Activated naive CD4-positive, alpha-beta T cell treated with Interleukin-2 at 50 U/mL for 16 hours (primary cell): ENCODE measurements around the gene FNDC4.
"Not testable (repeated sequence)": the region's sequence is repeated elsewhere in the genome, so short reads cannot be mapped to it uniquely, and the experiment has no call there.

ENCODE experiments used
- DNase-seq: peaks from one replicate; pipeline ENCODE4 v3.0.0-alpha.2; 2020

Gene FNDC4, protein sequence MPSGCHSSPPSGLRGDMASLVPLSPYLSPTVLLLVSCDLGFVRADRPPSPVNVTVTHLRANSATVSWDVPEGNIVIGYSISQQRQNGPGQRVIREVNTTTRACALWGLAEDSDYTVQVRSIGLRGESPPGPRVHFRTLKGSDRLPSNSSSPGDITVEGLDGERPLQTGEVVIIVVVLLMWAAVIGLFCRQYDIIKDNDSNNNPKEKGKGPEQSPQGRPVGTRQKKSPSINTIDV

DNA sequence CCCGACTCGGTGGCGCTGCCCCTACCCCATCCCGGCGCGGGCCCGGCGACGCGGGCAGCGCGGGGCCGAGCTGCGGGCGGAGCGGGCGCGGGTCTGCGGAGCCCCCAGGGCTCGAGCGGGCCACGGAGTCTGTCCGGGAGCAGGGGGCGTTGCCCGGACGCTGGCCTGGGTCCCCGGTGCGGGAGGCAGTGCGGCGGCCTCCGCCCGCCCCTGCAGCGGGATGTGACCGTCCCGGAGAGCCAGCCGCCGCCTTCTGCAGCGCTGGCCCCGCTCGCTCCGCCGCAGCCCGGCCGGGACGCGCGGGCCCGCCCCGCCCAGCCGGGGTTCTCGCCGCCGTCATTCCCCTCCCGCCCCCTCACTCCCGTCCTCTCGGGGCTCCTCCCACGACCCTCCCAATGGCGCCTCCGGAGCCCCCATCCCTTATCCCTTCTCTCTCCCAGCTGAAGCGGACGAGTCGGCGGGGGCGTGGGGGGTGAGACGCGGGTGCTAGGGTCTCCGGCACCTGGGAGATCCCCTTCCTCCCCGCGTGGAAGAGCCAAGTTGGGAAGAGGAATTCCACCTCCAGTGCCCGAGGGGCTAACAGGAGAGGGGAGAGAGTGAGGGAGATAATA is at the start of gene FNDC4:
Gene FNDC4 (minus strand): TSS at position 257 of the 611 bp plus-strand sequence. CDS start 521 bp downstream, outside the sequence.
- peak; percentile 17 for DNase-seq

GRCh38 chr2:27544143-27544821 is 49.3 kb upstream of the FNDC4 start:
- DNase-seq = no peak

- not testable (repeated sequence) for DNase-seq
Observed at GRCh38 chr2:27539649-27540048, 44.6 kb upstream of the FNDC4 start.

GRCh38 chr2:27538839-27539450 is 43.9 kb upstream of the FNDC4 start:
- DNase-seq = not testable (repeated sequence)

GRCh38 chr2:27537287-27537686 is 42.3 kb upstream of the FNDC4 start:
- no peak for DNase-seq

GRCh38 chr2:27531983-27532382 is 37.0 kb upstream of the FNDC4 start:
- no peak for DNase-seq

- no peak for DNase-seq
Observed at GRCh38 chr2:27527182-27527581, 32.2 kb upstream of the FNDC4 start.

- DNase-seq = no peak
Observed at GRCh38 chr2:27522400-27522945, 27.5 kb upstream of the FNDC4 start.

DNA sequence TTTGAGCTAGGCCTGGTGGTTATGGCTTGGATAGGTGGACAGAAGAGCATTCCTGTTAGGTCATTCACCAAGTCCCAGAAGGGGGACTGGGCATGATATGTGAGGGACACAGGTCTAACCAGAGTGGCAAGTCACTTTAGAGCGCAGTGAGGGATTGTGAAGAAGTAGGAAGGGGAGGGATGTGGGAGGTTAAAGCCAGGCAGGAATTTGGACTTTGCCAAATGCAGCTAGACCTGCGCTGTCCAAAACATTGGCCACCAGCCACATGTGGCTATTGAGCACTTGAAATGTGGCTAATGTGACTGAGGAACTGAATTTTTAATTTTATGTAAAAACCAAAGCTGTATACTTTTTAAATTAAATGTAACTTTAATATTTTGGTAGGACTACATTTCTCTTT is 25.3 kb upstream of the FNDC4 start:
- no peak for DNase-seq

- DNase-seq = no peak
Observed at GRCh38 chr2:27518782-27519113, 23.7 kb upstream of the FNDC4 start.

- DNase-seq = no peak
Observed at GRCh38 chr2:27518113-27518781, 23.2 kb upstream of the FNDC4 start.

DNA sequence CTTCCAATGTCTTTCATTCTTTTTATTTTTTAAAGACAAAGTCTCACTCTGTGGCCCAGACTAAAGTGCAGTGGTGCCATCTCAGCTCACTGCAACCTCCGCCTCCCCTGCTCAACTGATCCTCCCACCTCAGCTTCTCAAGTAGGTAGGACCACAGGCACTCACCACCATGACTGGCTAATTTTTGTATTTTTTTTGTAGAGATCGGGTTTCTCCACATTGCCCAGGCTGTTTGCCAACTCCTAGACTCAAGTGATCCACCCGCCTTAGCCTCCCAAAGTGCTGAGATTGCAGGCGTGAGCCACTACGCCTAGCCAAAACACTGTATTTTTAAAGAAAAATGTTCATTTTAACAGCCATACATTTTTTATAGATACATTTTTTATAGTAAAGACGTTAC is 14.3 kb upstream of the FNDC4 start:
- no peak for DNase-seq

DNA sequence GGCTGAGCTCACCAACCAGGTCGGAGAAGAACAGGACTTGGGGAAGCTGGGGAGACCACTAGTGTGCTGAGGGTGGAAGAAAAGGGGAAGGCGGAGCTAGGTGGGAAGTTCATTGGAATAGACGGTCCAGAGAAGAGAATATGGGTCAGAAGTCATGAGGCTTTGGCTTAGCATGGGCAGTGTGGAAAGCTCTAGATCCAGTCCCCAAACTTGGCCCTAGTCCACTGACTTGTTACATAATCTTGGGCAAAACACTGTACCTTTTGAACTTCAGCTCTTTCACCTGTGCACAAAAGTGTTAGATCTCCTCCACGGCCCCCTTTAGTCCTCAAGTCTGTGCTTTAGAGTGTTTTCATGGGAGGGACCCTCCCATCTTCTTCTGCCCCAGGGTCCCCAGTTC is 12.3 kb upstream of the FNDC4 start:
- no peak for DNase-seq

- DNase-seq = no peak
Observed at GRCh38 chr2:27506587-27506986, 11.6 kb upstream of the FNDC4 start.

- DNase-seq = no peak
Observed at GRCh38 chr2:27502142-27502541, 7.1 kb upstream of the FNDC4 start.

DNA sequence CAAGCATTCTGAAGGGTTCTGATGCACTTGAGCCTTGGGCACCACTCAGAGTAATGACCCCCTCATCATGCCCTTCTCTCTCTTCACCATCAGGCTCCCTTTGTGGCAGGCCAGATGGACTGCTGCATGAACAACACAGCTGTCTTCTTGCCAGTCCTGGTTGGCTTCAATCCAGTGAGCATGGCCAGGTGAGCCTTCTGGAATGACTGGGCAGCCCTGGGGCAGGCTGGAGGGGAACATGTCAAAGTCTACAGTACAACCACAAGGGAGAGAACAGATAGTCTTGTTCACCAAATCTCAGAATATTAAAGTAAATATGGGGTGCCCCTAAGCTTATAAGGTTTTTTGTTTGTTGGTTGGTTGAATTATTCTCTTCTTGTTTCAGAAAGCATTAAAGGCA is 6.0 kb upstream of the FNDC4 start:
- no peak for DNase-seq

DNA sequence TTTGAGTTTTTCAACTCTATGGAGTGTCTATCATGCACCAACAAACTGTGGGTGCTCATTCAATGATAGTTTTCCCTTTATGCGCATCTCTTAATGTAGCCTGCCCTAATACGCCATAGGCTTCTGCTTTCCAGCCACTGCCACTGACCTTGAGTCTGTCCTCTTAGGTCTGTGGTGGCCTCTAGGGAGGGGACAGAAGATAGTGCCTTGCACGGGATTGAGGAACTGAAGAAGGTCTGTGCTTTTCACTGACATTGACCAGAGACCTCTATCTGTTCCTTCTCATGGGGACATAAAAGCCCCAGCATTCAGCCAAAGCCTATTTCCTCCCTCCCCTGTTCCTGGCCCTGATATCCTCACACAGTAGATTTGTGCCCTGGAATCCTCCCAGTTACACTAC is 4.0 kb upstream of the FNDC4 start:
- DNase-seq = no peak

GRCh38 chr2:27497288-27497627 is 2.3 kb upstream of the FNDC4 start:
- DNase-seq = no peak

DNA sequence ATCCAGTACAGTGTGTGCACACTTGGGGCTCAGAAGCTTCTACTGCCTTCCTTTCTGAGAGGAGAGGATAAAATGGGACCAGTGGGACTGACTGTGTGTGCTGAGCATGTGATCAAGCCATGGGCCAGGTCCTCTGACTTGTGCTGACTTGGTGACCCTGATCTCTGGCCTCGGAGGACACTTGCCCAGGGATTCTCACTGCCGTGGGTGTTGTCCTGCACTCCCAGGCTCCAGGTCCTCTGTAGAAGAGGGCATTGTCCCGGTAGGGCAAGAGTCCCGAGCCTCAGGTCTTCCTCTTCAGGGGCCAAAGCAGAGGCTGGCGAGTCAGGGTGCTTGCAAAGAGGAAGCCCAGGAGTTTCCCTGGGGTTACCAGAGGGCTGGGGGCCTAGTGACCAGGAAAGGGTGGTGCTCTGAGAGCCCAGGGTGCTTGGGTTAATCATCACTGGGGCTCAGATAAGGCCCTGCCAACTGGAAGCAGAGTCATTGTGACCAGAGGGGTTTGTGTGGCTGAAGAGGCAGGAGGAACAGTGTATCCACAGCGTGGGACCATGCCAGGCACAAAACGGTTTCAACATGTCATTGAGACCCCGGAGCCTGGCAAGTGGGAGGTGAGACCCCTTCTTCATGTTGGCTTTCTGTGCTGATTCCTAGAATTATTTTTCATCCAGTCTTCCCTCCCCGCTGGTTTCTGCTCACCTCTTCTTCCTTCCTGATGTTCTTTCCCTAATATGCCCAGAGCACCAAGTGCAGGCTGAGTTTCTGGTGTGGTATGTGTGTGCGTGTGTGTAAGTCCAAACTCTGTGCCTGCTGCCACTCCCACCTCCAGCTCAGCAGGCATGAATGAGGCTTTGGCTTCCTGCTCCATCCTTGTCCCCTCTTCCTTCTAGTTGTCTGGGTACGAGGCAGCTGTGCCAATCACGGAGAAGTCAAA is 1.6 kb upstream of the FNDC4 start, which contains the start of gene GCKR:
Gene GCKR (plus strand): TSS at position 483 of the 931 bp plus-strand sequence. CDS start 66 bp downstream, at position 549.
- no peak for DNase-seq

DNA sequence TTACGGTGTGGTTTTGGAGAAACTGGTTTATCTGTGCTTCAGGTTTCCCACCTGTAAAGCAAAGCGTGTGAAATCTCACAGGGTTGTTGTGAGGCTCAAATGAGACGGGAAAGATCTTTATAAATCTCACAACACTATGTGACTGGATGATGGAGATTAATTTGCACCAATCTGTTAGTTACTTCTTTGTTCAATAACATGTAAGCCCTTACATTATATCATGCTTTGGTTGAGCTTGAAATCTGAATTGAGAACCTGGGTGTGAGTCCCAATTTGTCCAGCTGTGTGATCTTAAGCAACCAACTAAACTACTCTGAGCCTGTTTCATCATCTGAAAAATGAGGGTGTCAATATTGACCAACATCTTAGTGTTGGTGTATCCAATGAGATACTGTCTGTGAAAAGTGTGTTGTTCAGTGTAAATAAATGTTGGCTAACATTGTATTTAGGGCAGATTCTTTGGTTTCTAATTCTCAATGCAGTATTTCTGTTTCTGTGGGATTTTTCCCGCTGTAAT is 898 bp upstream of the FNDC4 start:
- no peak for DNase-seq

- peak; percentile 4 for DNase-seq
Observed at GRCh38 chr2:27494284-27494943, 586 bp downstream of the FNDC4 start.
